COR-L47 (cell line): ENCODE results near the gene MAD1L1.

Experiments
- DNase-seq: peaks from one replicate; lab custom pipeline; 2025; lab: John Stamatoyannopoulos, UW

The MAD1L1 gene

GRCh38 chr7:2117646-2118045 lies 115.1 kb downstream of the MAD1L1 start:
- DNase-seq = no peak

GRCh38 chr7:2116989-2117591 lies 115.7 kb downstream of the MAD1L1 start:
- DNase-seq = no peak

- DNase-seq = no peak
Observed at GRCh38 chr7:2116448-2116810, 116.3 kb downstream of the MAD1L1 start.

- DNase-seq = no peak
Observed at GRCh38 chr7:2115760-2116447, 116.8 kb downstream of the MAD1L1 start.

GRCh38 chr7:2114926-2115759 lies 117.6 kb downstream of the MAD1L1 start:
- no peak for DNase-seq

GRCh38 chr7:2114052-2114451 lies 118.7 kb downstream of the MAD1L1 start:
- DNase-seq = no peak

- no peak for DNase-seq
Observed at GRCh38 chr7:2112261-2113198, 120.2 kb downstream of the MAD1L1 start.

- no peak for DNase-seq
Observed at GRCh38 chr7:2111568-2111967, 121.2 kb downstream of the MAD1L1 start.

- DNase-seq = no peak
Observed at GRCh38 chr7:2110610-2111396, 121.9 kb downstream of the MAD1L1 start.

- DNase-seq = no peak
Observed at GRCh38 chr7:2109936-2110609, 122.7 kb downstream of the MAD1L1 start.

- no peak for DNase-seq
Observed at GRCh38 chr7:2109251-2109872, 123.4 kb downstream of the MAD1L1 start.

GRCh38 chr7:2108501-2109250 lies 124.1 kb downstream of the MAD1L1 start:
- DNase-seq = no peak

GRCh38 chr7:2108071-2108455 lies 124.7 kb downstream of the MAD1L1 start:
- DNase-seq = no peak

- no peak for DNase-seq
Observed at GRCh38 chr7:2107386-2108070, 125.2 kb downstream of the MAD1L1 start.

- peak; percentile 27 for DNase-seq
Observed at GRCh38 chr7:2106924-2107323, 125.8 kb downstream of the MAD1L1 start.

GRCh38 chr7:2106440-2106839 lies 126.3 kb downstream of the MAD1L1 start:
- DNase-seq = no peak

- DNase-seq = no peak
Observed at GRCh38 chr7:2105917-2106316, 126.8 kb downstream of the MAD1L1 start.

- no peak for DNase-seq
Observed at GRCh38 chr7:2105280-2105679, 127.5 kb downstream of the MAD1L1 start.

GRCh38 chr7:2104716-2105115 lies 128.0 kb downstream of the MAD1L1 start:
- no peak for DNase-seq
